B cell (primary cell): ENCODE data around the gene MYBPHL. TPM values are rescaled to one million over a fixed set of nuclear protein-coding genes. Genes with fewer than 3 reads are reported as not detected.

Experiments used
- ATAC-seq: fragments of 200-7000 bp; cut with Tn5 transposase; one replicate; pipeline ENCODE4 v1.10.0; 2021; ENCODE audit warnings: low read depth, mild to moderate bottlenecking, moderate number of reproducible peaks, moderate library complexity
- CTCF ChIA-PET: fragments of 350-600 bp; sonication (Branson Sonifier 250); formaldehyde crosslinking; loops from one replicate; lab custom pipeline; 2021; ENCODE audit warnings: antibody characterized with exemption, inconsistent platforms; lab: Charles Lee
- POLR2A ChIA-PET: fragments of 350-600 bp; sonication (Branson Sonifier 250); formaldehyde crosslinking; loops from one replicate; lab custom pipeline; 2021; ENCODE audit warnings: antibody characterized with exemption; lab: Charles Lee
- DNase-seq: peaks from one replicate; pipeline ENCODE4 v3.0.0; 2013
- H2AFZ ChIP-seq: 2 replicates; pipeline ENCODE4 v1.6.1; 2012; ENCODE audit warnings: mild to moderate bottlenecking, low read depth, low read length; ENCODE audit not compliant: insufficient read depth, poor library complexity, severe bottlenecking
- H3K27ac ChIP-seq, 2 donors: 1 replicate in 1 of 2; 2 replicates in 1 of 2; pipeline ENCODE4 v1.5.1; 2012 to 2013; ENCODE audit warnings: low read length in 2 of 2, mild to moderate bottlenecking in 2 of 2, moderate library complexity in 1 of 2
- H3K27me3 ChIP-seq, 4 experiments: fragments of 200-600 bp in 1 of 4; sonication (generic) in 1 of 4; replicated peaks in 1 of 4; 1 replicate in 2 of 4; 2 replicates in 2 of 4; pipeline versions ENCODE4 v1.6.1 to v1.7.0; 2013 to 2016; ENCODE audit warnings: low read length in 3 of 4, mild to moderate bottlenecking in 2 of 4, mixed read lengths in 1 of 4, moderate library complexity in 1 of 4; ENCODE audit not compliant: insufficient read depth in 4 of 4, control insufficient read depth in 3 of 4; ENCODE audit errors: control extremely low read depth in 1 of 4
- H3K36me3 ChIP-seq, 2 experiments: replicated peaks in 1 of 2; 1 replicate in 1 of 2; 2 replicates in 1 of 2; pipeline versions ENCODE4 v1.6.1 to v1.7.1; 2013; ENCODE audit warnings: low read length in 1 of 2; ENCODE audit not compliant: insufficient read depth in 2 of 2, control insufficient read depth in 1 of 2; ENCODE audit errors: control extremely low read depth in 1 of 2, extremely low read depth in 1 of 2
- H3K4me1 ChIP-seq, 2 donors: fragments of 200-600 bp in 1 of 2; sonication (generic) in 1 of 2; 1 replicate in 1 of 2; 2 replicates in 1 of 2; pipeline versions ENCODE4 v1.5.1 to v1.6.1; 2013 to 2017; ENCODE audit warnings: low read length in 2 of 2; ENCODE audit not compliant: control insufficient read depth in 2 of 2, insufficient read depth in 2 of 2
- H3K4me2 ChIP-seq: replicated peaks from 2 replicates; pipeline ENCODE3; 2012; ENCODE audit warnings: mild to moderate bottlenecking, low read depth, low read length; ENCODE audit not compliant: poor library complexity, severe bottlenecking
- H3K4me3 ChIP-seq, 5 experiments: fragments of 200-600 bp in 1 of 5; sonication (generic) in 1 of 5; 1 replicate in 3 of 5; 2 replicates in 2 of 5; pipeline versions ENCODE4 v1.5.1 to v1.7.0; 2011 to 2016; ENCODE audit warnings: low read length in 4 of 5, mild to moderate bottlenecking in 4 of 5, low read depth in 2 of 5, control low read depth in 1 of 5, moderate library complexity in 1 of 5; ENCODE audit not compliant: insufficient read depth in 1 of 5; ENCODE audit errors: control extremely low read depth in 1 of 5, extremely low read depth in 1 of 5
- H3K79me2 ChIP-seq: fragments of 200-600 bp; sonication (generic); one replicate; pipeline ENCODE4 v1.6.0; 2016; ENCODE audit warnings: low read length; ENCODE audit not compliant: control insufficient read depth, insufficient read depth
- H3K9ac ChIP-seq: fragments of 200-600 bp; sonication (generic); 2 replicates; pipeline ENCODE4 v1.6.1; 2017; ENCODE audit warnings: mild to moderate bottlenecking, low read length, moderate library complexity
- H3K9me3 ChIP-seq, 3 donors: one replicate each; pipeline versions ENCODE4 v1.6.1 to v1.7.1; 2013; ENCODE audit warnings: low read length in 2 of 3; ENCODE audit not compliant: control insufficient read depth in 2 of 3, insufficient read depth in 1 of 3; ENCODE audit errors: control extremely low read depth in 1 of 3
- H4K20me1 ChIP-seq: 2 replicates; pipeline ENCODE4 v1.6.0; 2012; ENCODE audit warnings: mild to moderate bottlenecking, low read length; ENCODE audit not compliant: insufficient read depth, control insufficient read depth, poor library complexity, severe bottlenecking
- H3K27ac Mint-ChIP-seq: one replicate; pipeline ENCODE4 v1.8.0; 2021; ENCODE audit warnings: mixed read lengths
- H3K27me3 Mint-ChIP-seq: one replicate; pipeline ENCODE4 v1.8.0; 2021; ENCODE audit warnings: mixed read lengths
- H3K4me1 Mint-ChIP-seq: one replicate; pipeline ENCODE4 v1.8.0; 2021; ENCODE audit warnings: mixed read lengths
- H3K4me3 Mint-ChIP-seq: one replicate; pipeline ENCODE4 v1.8.0; 2021; ENCODE audit warnings: mixed read lengths
- H3K9me3 Mint-ChIP-seq: one replicate; pipeline ENCODE4 v1.8.0; 2022; ENCODE audit warnings: mixed read lengths; ENCODE audit not compliant: insufficient read depth
- EZH2 ChIP-seq: IDR thresholded peaks from 2 replicates; pipeline ENCODE4 v1.6.1; 2012; ENCODE audit warnings: borderline replicate concordance, low read depth, mild to moderate bottlenecking, moderate library complexity, low read length; ENCODE audit not compliant: insufficient read depth, poor library complexity, severe bottlenecking
- WGBS: methylation state at CpG from one replicate; pipeline ENCODE4 v1.1.5; 2013; ENCODE audit warnings: missing lambda C conversion rate; ENCODE audit not compliant: insufficient coverage; 5-methylcytosine and 5-hydroxymethylcytosine counted together
- intact Hi-C: fragments of 100-400 bp; cut with micrococcal nuclease; formaldehyde crosslinking; loops from one replicate; pipeline ENCODE4 v1.10.0; 2022
- polyA plus RNA-seq: library from polyadenylated mRNA; depleted of rRNA; stranded (reverse); fragments of >200 nt; gene quantifications from 2 replicates; pipeline ENCODE4 v1.2.3, GENCODE V29; 2012
- total RNA-seq, 2 donors: library from RNA; stranded (reverse); fragments of 120-200 nt in 1 of 2; gene quantifications; 1 replicate in 1 of 2; 2 replicates in 1 of 2; pipeline versions ENCODE4 v1.2.3 to v1.2.4, GENCODE V29; 2013 to 2022
- TF ChIP-seq, protein P1 (sequence below): fragments of 200-600 bp; IDR thresholded peaks from one replicate; pipeline ENCODE4 v1.8.0; 2022; ENCODE audit warnings: antibody characterized with exemption, mild to moderate bottlenecking

Gene MYBPHL
- total and polyA plus RNA-seq, 2 donors (not counting 1 experiment from before 2014, with no cell fraction given): not detected

DNA sequence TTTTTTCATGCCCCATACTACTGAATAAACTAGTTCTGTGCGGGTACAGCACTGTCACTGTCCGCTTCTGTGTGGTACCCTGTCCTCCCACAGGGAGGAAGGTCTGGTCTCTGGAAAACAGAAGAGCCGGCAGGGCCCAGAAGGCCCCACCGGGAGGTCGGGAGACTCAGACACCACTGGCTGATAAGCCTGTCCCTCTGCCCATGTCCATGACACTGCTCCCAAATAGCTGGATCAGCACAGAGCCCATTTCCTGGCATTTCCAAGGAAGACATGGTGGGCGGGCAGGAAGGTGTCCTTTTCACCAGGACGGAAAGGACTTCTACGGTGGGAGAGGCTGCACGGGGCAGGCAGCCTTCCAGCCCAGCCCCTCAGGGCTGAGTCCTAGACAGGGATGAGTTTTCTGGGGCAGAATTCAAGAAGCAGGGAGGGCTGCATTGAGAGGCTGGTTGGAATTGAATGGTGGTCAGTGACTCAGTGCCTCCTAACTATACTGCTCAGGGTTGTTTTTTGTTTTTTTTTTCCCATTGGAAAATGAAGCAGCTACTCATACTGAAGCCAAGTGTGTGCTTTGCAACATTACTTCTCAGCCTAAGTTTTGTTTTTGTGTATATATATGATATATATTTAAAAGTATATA lies 31.0 kb downstream of the MYBPHL start:
- Mint-ChIP-seq H3K4me1 (no peaks in the 10 kb centered on the region), H3K27me3 (no peaks in the 10 kb centered on the region), H3K9me3 (no peaks in the 10 kb centered on the region), H3K27ac (no peak overlapping the region), H3K4me3 (no peak overlapping the region)
- ChIA-PET POLR2A (no interaction called here), CTCF (interaction anchor here (0.7 to 8.8 kb wide), 14 partner anchors 9 to 257 kb away, joined by 3 to 387 read pairs (median 8); partner anchors contain the start of genes MYBPHL and SORT1)
- Histone ChIP-seq H4K20me1 (no peaks in the 10 kb centered on the region), H3K9me3 (no peaks in the 10 kb centered on the region), H2AFZ (no peak overlapping the region), H3K27ac (no peak overlapping the region), H3K79me2 (no peaks in the 10 kb centered on the region), H3K36me3 (no peaks in the 10 kb centered on the region), H3K9ac (no peak overlapping the region), H3K27me3 (peaks cover 0 to 4% (median 0%) of the 10 kb centered on the region in 4 experiments), H3K4me3 (no peak overlapping the region), H3K4me1 (peaks cover 0 to 5% of the 10 kb centered on the region in 2 donors), H3K4me2 (no peak overlapping the region)
- intact Hi-C loops: no loop called here
- DNase-seq (no peak), ATAC-seq (no peak)
- 97% methylated on average over 8 of the region's 9 CpGs for WGBS
- TF ChIP-seq, protein P1, sequence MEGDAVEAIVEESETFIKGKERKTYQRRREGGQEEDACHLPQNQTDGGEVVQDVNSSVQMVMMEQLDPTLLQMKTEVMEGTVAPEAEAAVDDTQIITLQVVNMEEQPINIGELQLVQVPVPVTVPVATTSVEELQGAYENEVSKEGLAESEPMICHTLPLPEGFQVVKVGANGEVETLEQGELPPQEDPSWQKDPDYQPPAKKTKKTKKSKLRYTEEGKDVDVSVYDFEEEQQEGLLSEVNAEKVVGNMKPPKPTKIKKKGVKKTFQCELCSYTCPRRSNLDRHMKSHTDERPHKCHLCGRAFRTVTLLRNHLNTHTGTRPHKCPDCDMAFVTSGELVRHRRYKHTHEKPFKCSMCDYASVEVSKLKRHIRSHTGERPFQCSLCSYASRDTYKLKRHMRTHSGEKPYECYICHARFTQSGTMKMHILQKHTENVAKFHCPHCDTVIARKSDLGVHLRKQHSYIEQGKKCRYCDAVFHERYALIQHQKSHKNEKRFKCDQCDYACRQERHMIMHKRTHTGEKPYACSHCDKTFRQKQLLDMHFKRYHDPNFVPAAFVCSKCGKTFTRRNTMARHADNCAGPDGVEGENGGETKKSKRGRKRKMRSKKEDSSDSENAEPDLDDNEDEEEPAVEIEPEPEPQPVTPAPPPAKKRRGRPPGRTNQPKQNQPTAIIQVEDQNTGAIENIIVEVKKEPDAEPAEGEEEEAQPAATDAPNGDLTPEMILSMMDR: no peak
- no peak for TF ChIP-seq EZH2
